NCI-H82 treated with DMSO at 0.1 percent for 48 hours (cell line): Measurements from ENCODE around the gene SPSB3.
A peak's percentile ranks its signal among the peaks of the same experiment; 100 is the strongest.

Source experiments
- DNase-seq: peaks from one replicate; lab custom pipeline; 2025; ENCODE audit not compliant: unreplicated experiment; lab: John Stamatoyannopoulos, UW

The SPSB3 gene

DNA sequence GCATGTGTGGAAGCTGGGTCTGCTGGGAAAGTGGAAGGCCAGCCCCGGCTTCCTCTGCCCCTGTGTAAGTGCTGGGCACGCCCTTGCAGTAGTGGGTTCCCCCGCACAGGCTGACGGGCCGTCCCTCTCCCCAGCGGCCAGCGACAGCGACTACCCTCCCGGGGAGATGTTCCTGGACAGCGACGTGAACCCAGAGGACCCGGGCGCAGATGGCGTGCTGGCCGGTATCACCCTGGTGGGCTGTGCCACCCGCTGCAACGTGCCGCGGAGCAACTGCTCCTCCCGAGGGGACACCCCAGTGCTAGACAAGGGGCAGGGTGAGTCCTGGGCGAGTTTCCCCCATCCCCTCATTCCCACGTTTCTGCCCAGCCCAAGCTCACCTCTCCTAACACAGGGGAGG, 16.5 kb downstream of the SPSB3 start:
- DNase-seq: no peak

DNA sequence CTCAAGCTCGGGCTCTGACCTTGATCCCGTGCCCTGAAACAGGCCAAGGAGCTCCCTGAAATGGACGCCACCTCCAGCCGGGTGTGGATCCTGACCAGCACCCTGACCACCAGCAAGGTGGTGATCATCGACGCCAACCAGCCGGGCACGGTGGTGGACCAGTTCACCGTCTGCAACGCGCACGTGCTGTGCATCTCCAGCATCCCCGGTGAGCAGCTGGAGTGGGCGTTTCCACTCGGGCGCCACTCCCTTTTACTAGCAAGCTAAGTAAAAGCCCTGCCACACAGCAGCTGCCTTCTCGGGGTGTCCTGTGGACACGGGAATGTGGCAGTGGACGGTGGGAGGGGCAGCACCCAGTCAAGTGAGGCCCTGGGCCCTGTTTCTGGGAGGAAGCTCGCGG, 17.4 kb downstream of the SPSB3 start:
- no peak for DNase-seq

DNA sequence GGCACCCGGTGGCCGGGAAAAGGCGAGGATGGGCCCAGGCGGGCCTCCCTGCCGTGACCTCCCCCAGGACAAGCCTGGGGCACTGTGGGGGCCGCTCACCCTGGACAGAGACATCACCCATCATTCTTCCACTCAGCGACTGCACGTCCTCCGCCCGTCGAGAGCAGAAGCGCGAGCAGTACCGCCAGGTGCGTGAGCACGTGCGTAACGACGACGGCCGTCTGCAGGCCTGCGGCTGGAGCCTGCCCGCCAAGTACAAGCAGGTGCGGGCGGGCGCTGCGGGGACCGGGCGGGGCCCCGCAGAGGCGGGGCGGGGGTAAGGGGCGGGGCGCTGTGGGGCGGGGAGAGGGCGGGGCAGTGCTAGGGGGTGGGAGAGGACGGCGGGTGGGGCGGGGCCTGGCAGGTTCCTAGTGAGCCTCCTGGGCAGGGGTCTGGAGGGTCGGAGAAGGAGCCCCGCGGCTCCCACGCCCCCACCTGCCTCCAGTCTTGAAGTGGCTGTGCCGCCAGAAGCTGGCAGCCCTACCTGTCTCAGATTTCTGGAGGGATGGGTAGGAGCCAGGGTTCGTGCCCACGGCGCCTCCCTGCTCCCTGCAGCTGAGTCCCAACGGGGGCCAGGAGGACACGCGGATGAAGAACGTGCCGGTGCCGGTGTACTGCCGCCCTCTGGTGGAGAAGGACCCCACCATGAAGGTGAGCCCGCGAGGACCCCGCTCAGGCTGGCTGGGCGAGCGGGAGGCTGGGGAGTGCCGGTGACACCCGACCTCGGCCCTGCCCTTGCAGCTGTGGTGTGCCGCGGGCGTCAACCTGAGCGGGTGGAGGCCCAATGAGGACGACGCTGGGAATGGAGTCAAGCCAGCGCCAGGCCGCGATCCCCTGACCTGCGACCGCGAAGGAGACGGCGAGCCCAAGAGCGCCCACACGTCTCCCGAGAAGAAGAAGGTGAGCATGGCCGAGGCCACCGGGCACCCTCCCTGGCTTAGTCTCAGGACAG, 18.6 kb downstream of the SPSB3 start:
- DNase-seq: no peak

DNA sequence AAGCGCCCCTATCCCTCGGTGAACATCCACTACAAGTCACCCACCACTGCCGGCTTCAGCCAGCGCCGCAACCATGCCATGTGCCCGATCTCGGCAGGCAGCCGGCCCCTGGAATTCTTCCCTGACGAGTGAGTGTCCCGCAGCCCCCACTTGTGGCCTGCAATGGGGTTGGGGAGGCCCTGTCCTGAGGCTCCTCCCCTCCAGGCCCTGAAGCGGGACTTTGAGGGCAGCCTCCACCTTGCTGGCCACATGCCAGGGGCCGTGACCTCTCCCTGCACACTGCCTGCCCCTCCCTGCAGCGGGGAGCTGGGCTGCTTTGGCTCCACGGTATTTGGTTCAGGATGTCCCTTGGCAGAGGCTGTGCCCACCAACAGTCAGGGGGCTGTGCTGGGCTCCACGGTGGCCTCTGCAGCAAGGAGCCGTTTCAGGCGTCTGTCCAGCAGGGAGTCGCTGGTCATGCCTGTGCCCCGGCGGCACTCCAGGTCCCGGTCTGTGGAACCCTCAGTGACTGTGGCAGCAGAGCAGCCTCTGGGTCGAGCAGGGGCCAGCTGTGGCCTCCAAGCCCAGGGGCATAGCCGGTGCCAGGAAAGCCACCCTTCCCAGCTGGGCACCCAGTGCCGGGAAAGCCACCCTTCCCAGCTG, 19.4 kb downstream of the SPSB3 start:
- no peak for DNase-seq

DNA sequence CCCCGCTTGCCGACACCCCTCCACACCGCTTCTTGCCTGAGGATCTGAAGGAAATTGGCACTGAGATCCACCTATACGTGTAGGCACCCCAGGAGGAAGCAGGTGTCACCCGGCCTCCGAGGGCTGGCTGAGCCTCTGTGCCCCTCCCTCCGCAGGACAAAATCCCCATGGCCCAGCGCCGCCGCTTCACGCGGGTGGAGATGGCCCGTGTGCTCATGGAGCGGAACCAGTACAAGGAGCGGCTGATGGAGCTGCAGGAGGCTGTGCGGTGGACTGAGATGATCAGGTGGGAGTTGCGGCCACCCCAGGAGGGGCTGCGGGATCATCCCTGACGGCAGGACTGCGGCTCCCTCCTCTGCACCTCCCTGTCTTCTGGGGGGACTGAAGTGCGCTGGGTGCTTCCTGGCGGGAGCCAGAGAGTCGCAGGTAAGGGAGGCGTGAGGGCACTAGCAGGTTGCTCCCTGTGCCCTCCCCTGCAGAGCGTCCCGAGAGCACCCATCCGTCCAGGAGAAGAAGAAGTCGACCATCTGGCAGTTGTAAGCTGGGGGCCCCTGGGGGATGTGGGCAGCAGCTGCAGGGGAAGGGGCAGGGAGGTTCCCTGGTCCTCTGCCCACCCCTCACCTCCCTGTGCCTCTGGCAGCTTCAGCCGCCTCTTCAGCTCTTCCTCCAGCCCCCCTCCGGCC, 20.0 kb downstream of the SPSB3 start:
- peak; percentile 2 for DNase-seq

DNA sequence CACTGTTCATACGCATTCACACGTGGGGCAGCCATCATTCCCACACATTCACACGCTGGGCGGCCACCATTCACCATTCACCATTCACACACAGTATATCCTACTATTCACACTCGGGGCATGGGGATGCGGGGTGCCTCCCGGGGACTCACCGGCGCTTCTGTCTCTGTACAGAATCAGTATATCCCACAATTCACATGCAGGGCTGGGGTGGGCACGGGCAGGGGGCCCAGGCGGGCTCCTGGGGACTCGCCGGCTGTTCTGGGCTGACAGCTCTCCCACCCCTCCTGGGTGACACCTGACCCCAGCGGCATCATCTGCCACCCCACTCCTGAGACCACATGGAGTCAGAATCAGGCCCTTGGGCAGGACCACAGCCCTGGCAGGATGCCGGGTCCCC, 20.6 kb downstream of the SPSB3 start:
- no peak for DNase-seq

DNA sequence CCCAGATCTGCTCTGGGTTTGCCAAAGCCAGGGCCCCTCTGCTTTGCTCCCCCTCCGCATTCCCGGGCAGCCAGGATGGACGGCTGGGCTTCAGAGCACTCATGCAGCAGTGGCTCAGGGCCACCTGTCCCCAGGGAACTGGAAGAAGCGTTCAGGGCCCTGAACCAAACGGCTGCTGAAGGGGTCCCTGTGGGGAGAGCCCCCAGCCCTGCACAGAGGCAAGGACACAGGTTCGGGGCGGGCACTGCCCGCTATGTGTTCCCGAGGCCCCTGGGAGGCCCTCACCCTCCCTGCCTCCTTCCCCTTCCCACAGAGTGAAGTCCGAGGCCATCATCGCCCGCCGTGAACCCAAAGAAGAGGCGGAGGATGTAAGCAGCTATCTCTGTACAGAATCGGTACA, 21.5 kb downstream of the SPSB3 start:
- no peak for DNase-seq

DNA sequence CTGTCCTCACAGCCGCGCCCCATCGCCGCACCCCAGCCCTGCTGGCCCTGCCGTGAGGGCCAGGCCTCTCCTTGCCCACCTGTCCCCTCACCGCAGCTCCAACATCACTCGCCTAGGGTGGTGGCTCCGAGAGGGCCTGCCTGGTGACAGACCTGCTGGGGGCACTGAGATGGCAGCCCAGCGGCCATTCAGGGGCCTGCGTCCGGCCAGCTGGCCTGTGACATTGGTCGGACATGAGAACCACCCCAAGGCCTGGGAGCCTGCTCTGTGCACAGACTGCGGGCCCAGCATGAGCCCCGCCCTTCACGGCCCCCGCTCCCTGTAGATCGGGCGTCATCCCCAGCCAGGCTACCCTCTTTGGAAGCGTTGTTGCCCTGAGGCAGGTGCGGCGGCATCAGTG, 22.9 kb downstream of the SPSB3 start:
- DNase-seq: no peak

DNA sequence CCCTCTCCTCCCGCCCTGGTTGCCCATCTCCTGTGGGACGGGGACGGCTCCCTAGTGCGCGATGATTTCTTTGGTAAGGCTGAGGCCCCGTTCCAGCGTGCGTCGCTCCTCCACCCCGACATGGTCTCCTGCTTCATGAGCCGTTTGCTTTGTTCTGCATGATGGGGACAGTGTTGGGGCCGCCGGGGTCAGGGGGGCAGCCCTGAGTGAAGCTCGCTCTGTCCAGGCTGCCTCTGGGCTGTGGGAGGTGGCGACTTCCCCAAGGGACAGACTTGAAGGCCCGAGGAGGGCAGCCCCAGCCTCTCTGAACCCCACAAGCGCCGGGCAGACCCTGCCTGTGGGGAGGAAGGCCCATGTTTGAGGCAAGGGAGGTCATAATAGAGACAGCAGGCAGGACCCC, 23.4 kb downstream of the SPSB3 start:
- DNase-seq: no peak

DNA sequence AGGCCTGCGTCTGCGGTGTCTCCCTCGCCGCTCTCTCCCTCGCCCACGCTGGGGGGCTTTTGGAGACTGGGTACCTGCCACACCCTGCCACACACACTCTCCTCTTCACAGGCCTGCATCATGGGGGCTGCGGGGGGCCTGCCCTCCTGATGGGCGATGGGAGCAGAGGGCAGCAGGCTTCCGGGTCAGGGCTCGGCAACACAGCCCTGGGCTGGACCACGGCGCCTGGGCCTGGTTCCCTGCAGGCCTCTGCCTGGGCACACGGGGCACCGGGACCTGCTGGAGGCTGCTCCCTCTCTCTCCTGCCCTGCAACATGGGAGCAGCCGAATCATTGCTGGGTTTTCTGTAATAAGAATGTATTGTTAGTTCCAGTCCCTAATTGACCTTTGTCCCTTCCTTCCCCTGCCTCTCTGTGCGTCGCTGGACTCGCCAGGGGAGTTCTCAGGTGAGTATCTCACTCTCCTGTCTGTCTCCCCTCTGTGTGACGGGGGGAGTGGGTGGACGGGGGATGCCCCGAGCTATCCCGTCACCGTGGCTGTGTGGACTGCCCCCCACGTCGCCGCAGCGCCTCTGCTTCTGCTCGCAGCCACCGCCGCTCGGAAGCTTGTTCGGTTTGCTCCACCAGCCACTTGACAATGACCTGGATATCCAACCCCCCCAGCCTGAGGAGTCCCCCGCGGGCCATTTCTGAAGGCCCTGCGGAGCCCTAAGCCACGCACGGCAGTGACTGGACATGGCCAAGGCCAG, 24.5 kb downstream of the SPSB3 start:
- no peak for DNase-seq

DNA sequence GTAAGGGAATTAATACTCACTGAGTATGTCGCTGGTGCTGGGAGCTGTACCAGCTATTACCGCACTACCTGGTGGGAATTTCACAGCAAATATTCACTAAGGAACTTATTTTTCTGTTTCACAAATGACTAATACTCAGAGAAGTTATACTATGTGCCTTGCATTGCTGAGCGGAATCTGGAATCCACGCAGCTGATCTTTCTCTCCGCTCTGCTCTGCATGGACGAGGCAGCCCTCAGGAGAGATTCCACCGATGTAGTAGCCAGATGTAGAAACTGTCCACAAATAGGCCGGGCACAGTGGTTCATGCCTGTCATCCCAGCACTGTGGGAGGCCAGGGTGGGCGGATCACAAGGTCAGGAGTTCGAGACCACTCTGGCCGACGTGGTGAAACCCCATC, 28.2 kb downstream of the SPSB3 start:
- DNase-seq: no peak

DNA sequence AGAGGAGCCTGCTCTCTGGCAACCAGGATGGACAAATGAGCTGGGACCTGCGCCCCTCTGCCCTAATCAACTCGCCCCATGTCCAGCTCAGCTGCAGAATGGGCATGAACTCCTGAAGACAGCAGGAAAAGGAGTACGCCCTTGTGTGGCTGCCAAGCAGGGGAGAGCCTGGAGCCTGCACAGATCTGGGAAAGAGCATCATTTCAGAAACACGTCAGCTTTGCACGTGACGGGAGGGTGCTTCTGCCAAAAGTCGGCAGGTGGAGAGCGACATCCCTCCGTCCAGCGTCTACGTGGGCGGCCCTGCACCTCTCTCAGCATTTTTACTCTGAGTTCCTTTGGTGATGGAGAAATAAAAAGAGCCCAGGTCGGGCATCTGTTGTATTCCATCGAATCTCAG, 29.5 kb downstream of the SPSB3 start:
- no peak for DNase-seq

DNA sequence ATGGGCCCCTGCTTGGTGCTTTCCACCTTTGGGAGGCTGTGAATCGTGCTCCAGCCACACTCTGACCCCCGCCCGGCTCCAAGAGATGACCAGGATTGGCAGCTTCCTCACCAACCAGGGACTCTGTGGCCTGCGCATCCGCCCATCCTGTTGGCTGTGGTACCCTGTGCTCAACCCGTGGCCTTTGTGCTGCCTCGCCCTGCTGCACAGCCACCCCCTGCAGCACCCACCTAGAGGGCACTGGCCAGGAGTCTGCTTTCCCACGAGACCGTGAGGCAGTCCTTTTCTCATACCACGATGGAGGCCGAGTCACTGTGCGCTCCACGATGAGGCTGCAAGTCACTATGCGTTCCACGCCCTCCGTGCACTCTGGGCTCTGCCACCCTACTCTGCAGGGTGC, 30.4 kb downstream of the SPSB3 start:
- DNase-seq: no peak

DNA sequence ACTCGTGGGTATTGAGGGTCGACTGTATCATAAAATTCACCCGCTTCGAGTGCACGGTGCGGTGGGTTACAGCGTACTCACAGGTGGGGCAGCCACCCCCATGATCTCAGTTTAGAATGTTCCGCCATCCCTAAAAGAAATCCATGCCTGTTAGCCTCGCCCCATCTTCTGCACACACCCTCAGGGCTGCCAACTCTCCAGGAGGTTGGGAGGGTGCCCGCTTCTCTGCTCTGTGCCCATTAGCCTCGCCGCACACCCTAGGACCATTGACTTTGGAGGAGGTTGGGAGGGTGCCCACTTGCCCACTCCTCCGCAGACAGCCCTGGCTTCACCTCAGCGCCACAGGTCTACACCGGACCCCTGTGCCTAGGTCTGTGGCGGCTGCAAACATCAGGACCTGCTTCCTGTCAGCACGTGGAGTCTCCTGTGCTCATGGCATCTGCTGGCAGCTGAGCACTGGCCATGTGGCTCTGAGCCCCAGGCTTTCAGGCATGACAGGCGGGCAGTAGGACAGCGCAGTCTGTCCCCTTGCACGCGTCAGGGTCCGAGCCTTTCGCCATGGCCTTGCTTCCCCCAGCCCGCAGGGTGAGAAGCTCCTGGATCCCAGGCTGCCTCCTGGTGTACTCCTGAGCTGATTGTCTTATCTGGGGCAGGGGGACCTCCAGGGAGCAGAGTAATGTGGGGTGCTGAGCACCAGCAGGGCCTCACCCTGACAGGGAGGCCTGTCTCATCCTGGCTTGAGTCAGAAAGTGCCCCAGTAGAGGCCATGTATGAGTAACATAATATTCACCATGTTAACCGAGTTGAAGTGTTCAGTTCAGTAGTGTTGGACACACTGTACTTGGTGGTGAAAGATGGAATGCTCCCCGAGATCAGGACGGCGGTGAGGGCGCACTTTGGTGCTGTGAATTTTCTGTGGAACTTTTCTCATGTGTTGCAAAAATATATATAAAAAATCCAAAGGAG, 32.9 kb downstream of the SPSB3 start:
- no peak for DNase-seq

DNA sequence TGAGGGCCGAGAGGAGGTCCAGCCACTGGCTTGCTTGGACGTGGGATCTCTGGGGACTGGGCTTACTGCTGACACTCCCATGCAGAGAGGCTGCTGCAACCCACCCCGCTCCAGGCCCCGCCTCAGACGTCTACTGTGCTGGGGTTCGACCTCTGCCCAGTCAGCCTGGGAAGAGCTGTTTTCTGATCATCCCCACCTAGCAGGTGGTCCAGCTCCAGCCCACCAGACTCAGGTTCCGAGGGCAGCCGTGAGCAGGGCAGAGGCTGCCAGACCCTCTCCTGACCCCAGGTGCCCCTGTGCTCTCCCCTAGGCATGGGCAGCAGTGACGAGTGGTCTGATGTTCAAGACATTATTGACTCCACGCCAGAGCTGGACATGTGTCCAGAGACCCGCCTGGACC, 34.4 kb downstream of the SPSB3 start:
- DNase-seq: no peak

DNA sequence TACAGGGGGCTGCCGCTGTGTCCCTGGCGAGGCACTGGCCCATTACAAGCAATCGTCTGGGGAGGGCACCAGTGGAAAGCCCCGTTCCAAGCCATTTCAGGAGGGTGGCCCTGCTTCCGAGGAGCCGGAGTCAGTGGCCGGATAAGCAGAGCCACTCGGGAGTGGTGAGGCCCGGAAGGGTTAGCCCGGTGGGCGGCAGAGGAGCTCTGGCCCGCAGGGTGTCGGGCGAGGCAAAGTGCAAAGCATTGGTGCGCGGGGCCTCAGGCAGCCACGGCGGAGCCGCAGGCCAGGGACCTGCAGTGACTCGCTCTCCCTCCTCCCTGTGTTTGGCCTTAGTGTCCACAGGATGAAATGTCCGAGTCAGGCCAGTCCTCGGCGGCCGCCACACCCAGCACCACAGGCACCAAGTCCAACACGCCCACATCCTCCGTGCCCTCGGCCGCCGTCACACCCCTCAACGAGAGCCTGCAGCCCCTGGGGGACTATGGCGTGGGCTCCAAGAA, 35.6 kb downstream of the SPSB3 start:
- no peak for DNase-seq

DNA sequence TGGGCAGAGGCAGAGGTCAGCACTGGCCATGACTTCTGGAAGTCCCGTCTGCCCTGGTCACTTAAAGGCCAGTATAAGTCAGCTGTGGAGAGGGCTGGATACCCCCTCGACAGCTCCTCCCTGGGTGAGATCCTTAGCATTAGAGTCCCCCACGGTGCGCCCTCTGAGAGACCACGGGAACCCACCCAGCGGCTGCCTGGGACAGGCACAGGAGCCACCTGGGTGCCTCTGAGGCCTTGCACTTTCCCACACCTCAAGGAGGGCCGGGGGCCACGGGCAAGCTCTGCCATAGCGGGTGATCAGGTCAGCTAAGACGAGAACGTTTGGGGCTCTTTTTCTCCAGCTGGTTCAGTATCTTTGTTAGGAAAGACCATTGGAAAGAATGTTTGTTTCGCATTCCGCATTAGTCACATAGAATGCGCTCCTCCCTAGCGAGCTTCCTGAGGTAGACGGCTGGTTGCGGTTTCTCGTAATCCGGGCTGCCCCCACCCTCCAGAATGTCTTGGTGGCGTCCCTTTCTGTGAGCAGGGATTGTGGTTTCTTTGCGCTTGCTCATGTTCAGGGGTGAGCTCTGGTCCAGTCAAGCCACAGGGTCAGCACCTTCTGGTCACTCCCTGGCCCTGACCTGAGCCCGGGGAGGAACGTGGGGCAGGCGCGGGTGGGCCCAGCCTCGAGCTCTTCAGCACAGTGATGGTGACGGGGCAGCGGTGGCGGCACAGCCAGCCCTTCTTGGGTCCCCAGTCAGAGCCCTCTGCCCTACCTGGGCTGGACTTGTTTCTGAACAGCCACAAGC, 36.3 kb downstream of the SPSB3 start:
- DNase-seq: no peak

DNA sequence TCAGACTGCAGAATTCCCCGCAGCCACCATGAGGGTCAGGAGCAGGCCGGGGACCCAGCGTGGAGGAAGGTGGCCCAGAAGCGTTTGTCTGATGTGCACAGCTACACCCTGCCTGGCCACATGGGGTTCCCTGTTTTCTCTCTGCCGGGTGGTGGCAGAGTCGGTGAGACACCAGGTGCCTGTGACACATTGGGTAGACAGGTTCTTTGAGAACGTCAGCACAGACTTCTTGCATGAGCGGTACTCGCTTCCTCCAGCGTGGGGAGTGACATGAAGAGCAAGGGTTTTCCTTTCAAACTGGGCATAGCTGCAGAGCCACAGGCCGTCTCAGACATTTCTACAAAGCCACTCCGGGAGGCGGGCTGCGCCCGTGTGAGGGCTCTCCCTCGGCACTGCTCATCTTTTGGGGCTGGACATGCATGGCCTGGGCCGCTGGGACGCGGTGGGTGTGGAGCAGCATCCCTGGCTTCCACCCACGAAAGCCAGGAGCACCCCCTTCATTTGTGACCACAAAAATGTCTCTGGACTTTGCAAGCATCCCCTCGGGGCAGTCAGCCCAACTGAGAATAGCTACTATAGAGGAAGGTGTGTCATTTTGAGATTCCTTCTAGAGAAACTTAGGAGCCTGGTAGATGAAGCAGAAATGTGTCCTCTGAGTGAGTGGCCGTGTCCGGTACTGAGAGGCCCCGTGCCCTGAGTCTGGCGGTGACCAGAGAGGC, 37.0 kb downstream of the SPSB3 start:
- no peak for DNase-seq
